Gastroesophageal sphincter (tissue), 4 donors: ENCODE results near the gene SEC23B. TPM values are rescaled to one million over a fixed set of nuclear protein-coding genes. Genes with fewer than 3 reads are reported as not detected.

Experiments used
- ATAC-seq: fragments of 150-250 bp; one replicate; pipeline ENCODE4 v1.9.1; 2016; ENCODE audit warnings: mild to moderate bottlenecking, moderate library complexity
- H3K27ac ChIP-seq, 4 donors: fragments of 200-600 bp; sonication (generic) in 3 of 4; 1 replicate in 3 of 4; 2 replicates in 1 of 4; pipeline ENCODE4 v1.5.1; 2016 to 2019
- H3K27me3 ChIP-seq: fragments of 200-600 bp; sonication (generic); one replicate; pipeline ENCODE4 v1.5.1; 2019
- H3K36me3 ChIP-seq, 2 donors: fragments of 200-600 bp; sonication (generic); one replicate each; pipeline ENCODE4 v1.5.1; 2019; ENCODE audit warnings: control low read depth in 1 of 2
- H3K4me1 ChIP-seq, 3 donors: fragments of 200-600 bp; sonication (generic); 1 replicate in 2 of 3; 2 replicates in 1 of 3; pipeline ENCODE4 v1.5.1; 2016 to 2019; ENCODE audit warnings: control low read depth in 2 of 3
- H3K4me3 ChIP-seq, 2 donors: fragments of 200-600 bp; sonication (generic); one replicate each; pipeline ENCODE4 v1.5.1; 2019; ENCODE audit warnings: mild to moderate bottlenecking in 1 of 2, moderate library complexity in 1 of 2
- H3K9me3 ChIP-seq, 3 donors: fragments of 200-600 bp; sonication (generic); one replicate each; pipeline ENCODE4 v1.5.1; 2017 to 2019; ENCODE audit warnings: control low read depth in 2 of 3
- EP300 ChIP-seq: sonication (generic); formaldehyde crosslinking; IDR thresholded peaks from one replicate; pipeline ENCODE4 v1.6.1; 2017; ENCODE audit warnings: antibody characterized with exemption, mild to moderate bottlenecking
- POLR2A ChIP-seq, 2 donors: fragments of 450-650 bp; IDR thresholded peaks; one replicate each; pipeline ENCODE4 v1.6.1; 2017; ENCODE audit warnings: antibody characterized with exemption in 2 of 2, mild to moderate bottlenecking in 2 of 2, moderate library complexity in 1 of 2
- POLR2AphosphoS5 ChIP-seq: sonication (generic); formaldehyde crosslinking; IDR thresholded peaks from one replicate; pipeline ENCODE4 v1.6.1; 2017; ENCODE audit warnings: antibody characterized with exemption
- WGBS, 2 donors: methylation state at CpG; one replicate each; pipeline ENCODE4 v1.1.5; 2018; ENCODE audit warnings: low coverage in 1 of 2; 5-methylcytosine and 5-hydroxymethylcytosine counted together
- total RNA-seq, 4 donors: library from RNA; depleted of rRNA; stranded (reverse); fragments of >200 nt; gene quantifications; one replicate each; pipeline ENCODE4 v1.1.0, GENCODE V29; 2016
- TF ChIP-seq, protein P1 (sequence below), 4 experiments: fragments of 200-600 bp in 2 of 4; fragments of 450-650 bp in 2 of 4; sonication (generic) in 1 of 4; IDR thresholded peaks; one replicate each; pipeline ENCODE4 v1.5.1; 2017 to 2019; ENCODE audit warnings: antibody characterized with exemption in 4 of 4, mild to moderate bottlenecking in 2 of 4, moderate library complexity in 2 of 4

The SEC23B gene
- total RNA-seq, result 10 to 100 TPM; 18.6 to 27.5 (median 20.2) TPM

DNA sequence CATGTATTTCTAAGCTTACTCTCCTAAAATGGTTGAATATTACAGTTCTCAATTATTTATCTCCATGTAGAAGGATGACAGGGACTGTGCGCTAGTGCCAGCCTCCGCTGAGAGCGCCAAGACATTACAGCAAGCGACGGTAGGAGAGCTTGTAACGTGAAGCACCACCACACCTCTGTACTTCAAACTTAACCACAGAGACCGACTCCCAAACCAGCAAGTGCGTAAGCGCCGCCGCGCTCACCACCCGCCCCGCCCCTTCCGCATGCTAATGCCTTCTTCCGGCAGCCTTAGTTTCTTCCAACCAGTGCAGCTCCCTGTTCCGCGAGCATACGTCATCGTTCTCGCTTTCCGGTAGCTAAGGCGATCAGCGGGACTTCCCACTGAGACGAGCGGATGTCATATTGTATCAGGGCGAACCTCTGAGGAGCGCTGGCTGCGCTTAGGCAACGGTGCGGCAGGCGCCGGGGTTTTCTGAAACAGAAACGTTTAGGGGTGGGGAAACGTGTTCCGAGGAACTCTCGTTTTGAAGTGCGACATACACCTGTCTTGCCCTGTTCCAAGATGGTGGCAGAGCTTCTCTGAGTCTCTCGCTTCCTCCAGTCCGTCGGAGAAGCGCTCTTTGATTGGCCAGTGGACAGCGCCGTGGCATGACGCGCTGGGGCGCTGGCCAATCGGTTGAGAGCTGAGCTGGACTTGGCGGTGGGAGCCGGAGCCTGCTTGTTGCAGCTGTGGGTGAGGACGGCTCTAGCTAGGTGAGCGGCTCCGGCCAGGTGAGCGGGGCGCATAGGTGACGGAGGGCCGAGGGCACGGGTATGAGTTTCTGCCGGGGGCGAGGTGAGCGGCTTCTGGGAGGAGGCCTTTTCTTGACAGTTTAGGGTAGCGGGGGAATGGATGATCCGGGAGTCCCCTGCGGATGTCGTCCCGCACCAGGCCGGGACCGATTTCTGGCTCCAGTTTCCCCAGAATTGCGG lies at the start of gene SEC23B:
SEC23B (plus strand) TSS at position 723 of the 974 bp plus-strand sequence. CDS start 2,896 bp downstream, outside the sequence.
- WGBS, 2 donors, result 0% methylated on average over 4 to 9 of the region's 69 CpGs
- Histone ChIP-seq H3K4me3 (peak within 1 kb of the TSS; percentile 68 to 76), H3K36me3 (peaks cover 0 to 27% of the 10 kb centered on the region in 2 donors), H3K4me1 (peaks cover 0 to 20% (median 7%) of the 10 kb centered on the region in 3 donors), H3K9me3 (no peaks in the 10 kb centered on the region), H3K27me3 (peaks cover 30% of the 10 kb centered on the region), H3K27ac (peak within 1 kb of the TSS; percentile 84 to 97 (median 89))
- TF ChIP-seq POLR2AphosphoS5 (peak; percentile 92), POLR2A (IDR thresholded peaks at IDR 0.05) (peak; percentile 79 to 91)
- TF ChIP-seq, protein P1, sequence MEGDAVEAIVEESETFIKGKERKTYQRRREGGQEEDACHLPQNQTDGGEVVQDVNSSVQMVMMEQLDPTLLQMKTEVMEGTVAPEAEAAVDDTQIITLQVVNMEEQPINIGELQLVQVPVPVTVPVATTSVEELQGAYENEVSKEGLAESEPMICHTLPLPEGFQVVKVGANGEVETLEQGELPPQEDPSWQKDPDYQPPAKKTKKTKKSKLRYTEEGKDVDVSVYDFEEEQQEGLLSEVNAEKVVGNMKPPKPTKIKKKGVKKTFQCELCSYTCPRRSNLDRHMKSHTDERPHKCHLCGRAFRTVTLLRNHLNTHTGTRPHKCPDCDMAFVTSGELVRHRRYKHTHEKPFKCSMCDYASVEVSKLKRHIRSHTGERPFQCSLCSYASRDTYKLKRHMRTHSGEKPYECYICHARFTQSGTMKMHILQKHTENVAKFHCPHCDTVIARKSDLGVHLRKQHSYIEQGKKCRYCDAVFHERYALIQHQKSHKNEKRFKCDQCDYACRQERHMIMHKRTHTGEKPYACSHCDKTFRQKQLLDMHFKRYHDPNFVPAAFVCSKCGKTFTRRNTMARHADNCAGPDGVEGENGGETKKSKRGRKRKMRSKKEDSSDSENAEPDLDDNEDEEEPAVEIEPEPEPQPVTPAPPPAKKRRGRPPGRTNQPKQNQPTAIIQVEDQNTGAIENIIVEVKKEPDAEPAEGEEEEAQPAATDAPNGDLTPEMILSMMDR (IDR thresholded peaks at IDR 0.05), result no peak
- peak; percentile 99 for ATAC-seq

DNA sequence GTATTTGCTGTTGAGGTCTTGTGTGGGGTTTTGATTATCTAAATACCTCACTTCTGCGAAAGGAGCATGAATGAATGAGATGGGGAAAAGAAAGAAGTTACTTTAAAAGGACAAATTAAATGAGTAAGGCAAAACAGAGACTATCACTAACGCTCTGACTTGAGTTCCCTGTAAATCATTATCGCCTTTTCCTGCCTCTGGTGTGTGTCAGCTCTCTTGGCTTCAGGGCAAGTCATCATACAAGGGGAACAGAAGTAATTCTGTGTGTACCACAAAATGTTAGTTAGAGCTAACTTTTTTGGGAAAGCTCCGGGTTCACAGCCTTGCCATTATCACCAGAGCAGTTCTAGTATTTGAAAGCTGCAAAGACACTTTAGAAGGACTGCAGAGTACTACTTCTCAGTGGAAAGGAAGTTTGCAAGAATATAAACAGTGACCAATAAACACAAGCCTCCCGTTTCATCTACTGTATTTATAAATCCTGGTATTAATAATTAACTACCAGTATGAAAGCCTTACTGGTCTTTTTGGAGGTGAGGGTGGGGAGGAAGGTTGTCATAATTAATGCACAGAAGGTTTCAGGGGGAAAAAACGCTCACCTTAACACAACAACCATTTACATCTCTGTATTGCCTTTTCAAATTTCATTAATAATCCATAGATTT lies 42.1 kb upstream of the SEC23B start:
- H3K27ac ChIP-seq, result no peak overlapping the region
- H3K9me3 ChIP-seq, result no peaks in the 10 kb centered on the region
- H3K36me3 ChIP-seq, result peaks cover 0 to 16% of the 10 kb centered on the region in 2 donors
- no peaks in the 10 kb centered on the region for H3K27me3 ChIP-seq
- ATAC-seq, result no peak
- TF ChIP-seq EP300, result no peak
- no peak for TF ChIP-seq POLR2A (IDR thresholded peaks at IDR 0.05)
- no peak for TF ChIP-seq POLR2AphosphoS5
- TF ChIP-seq, protein P1 (IDR thresholded peaks at IDR 0.05), result no peak
- H3K4me1 ChIP-seq, result peaks cover 0 to 28% (median 10%) of the 10 kb centered on the region in 3 donors
- 35 to 41% methylated on average over 5 to 6 of the region's 6 CpGs for WGBS, 2 donors
- no peak overlapping the region for H3K4me3 ChIP-seq

GRCh38 chr20:18466574-18466893 lies 41.2 kb upstream of the SEC23B start:
- no peaks in the 10 kb centered on the region for H3K9me3 ChIP-seq
- peaks cover 0 to 25% of the 10 kb centered on the region in 2 donors for H3K36me3 ChIP-seq
- peak overlapping the region; percentile 51 to 71 for H3K4me3 ChIP-seq
- WGBS, 2 donors, result 1 to 3% methylated on average over 10 to 14 of the region's 15 CpGs
- peak; percentile 63 for ATAC-seq
- peaks cover 0 to 28% (median 10%) of the 10 kb centered on the region in 3 donors for H3K4me1 ChIP-seq
- H3K27ac ChIP-seq, result peak overlapping the region in 3 of 4 donors; percentile 79 to 84 (median 84)
- H3K27me3 ChIP-seq, result no peaks in the 10 kb centered on the region
- TF ChIP-seq POLR2AphosphoS5 (no peak), EP300 (no peak), POLR2A (IDR thresholded peaks at IDR 0.05) (no peak)
- TF ChIP-seq, protein P1 (IDR thresholded peaks at IDR 0.05), result no peak

- ATAC-seq, result peak; percentile 100
- H3K36me3 ChIP-seq, result peaks cover 0 to 27% of the 10 kb centered on the region in 2 donors
- H3K4me1 ChIP-seq, result peaks cover 0 to 28% (median 10%) of the 10 kb centered on the region in 3 donors
- TF ChIP-seq, protein P1 (IDR thresholded peaks at IDR 0.05), result no peak
- TF ChIP-seq EP300 (no peak), POLR2A (IDR thresholded peaks at IDR 0.05) (peak; percentile 11 to 41), POLR2AphosphoS5 (peak; percentile 56)
- WGBS, 2 donors, result 2% methylated on average over 10 to 18 of the region's 57 CpGs
- H3K4me3 ChIP-seq, result peak within 1 kb of the TSS; percentile 51 to 71
- H3K9me3 ChIP-seq, result no peaks in the 10 kb centered on the region
- H3K27me3 ChIP-seq, result no peaks in the 10 kb centered on the region
- peak within 1 kb of the TSS; percentile 13 to 84 (median 82) for H3K27ac ChIP-seq
Observed at GRCh38 chr20:18466894-18467730, 40.6 kb upstream of the SEC23B start, which contains the start of the genes DZANK1 and POLR3F. TSS of gene DZANK1 (minus strand) at chr20:18467030. CDS start at chr20:18465358, 1,672 bp downstream. TSS of gene POLR3F (plus strand) at chr20:18467390. CDS start at chr20:18467507, 117 bp downstream.
